GM18870 (cell line): ENCODE results near the gene GRHL3.
A peak's percentile ranks its signal among the peaks of the same experiment; 100 is the strongest.

Source experiments
- ATAC-seq: cut with Tn5 transposase; IDR thresholded peaks from one replicate; pipeline ENCODE4 v1.9.1; 2021; ENCODE audit warnings: moderate library complexity; ENCODE audit not compliant: unreplicated experiment

Gene GRHL3

GRCh38 chr1:24391882-24392603 is 72.9 kb downstream of the GRHL3 start:
- ATAC-seq, result peak; percentile 78

GRCh38 chr1:24392604-24392946 is 73.4 kb downstream of the GRHL3 start:
- ATAC-seq, result no peak

GRCh38 chr1:24392982-24393650 is 74.0 kb downstream of the GRHL3 start:
- ATAC-seq, result no peak

GRCh38 chr1:24393892-24394291 is 74.7 kb downstream of the GRHL3 start:
- ATAC-seq, result no peak

GRCh38 chr1:24400065-24400464 is 80.9 kb downstream of the GRHL3 start:
- ATAC-seq, result no peak

- ATAC-seq, result no peak
These were observed 84.6 kb downstream of the GRHL3 start for GRCh38 chr1:24403806-24404205.
